HG03520 (cell line): ENCODE data around the gene TOMM7.
"Not testable (repeated sequence)": the region's sequence is repeated elsewhere in the genome, so short reads cannot be mapped to it uniquely, and the experiment has no call there.

Experiments used
- ATAC-seq: cut with Tn5 transposase; IDR thresholded peaks from one replicate; pipeline ENCODE4 v1.9.1; 2021; ENCODE audit warnings: mild to moderate bottlenecking, moderate library complexity; ENCODE audit not compliant: unreplicated experiment

The TOMM7 gene

GRCh38 chr7:22826593-22826992 is 3.9 kb upstream of the TOMM7 start:
- ATAC-seq, result no peak

GRCh38 chr7:22824760-22825159 is 2.1 kb upstream of the TOMM7 start:
- ATAC-seq, result no peak

- no peak for ATAC-seq
Measured at GRCh38 chr7:22823142-22823497, 471 bp upstream of the TOMM7 start.

- no peak for ATAC-seq
Measured at GRCh38 chr7:22821702-22822485, 755 bp downstream of the TOMM7 start.

GRCh38 chr7:22819476-22819875 is 3.2 kb downstream of the TOMM7 start:
- ATAC-seq, result no peak

GRCh38 chr7:22814261-22815208 is 8.1 kb downstream of the TOMM7 start:
- ATAC-seq, result no peak

- no peak for ATAC-seq
Measured at GRCh38 chr7:22812353-22812752, 10.3 kb downstream of the TOMM7 start.

GRCh38 chr7:22811746-22812280 is 10.8 kb downstream of the TOMM7 start:
- ATAC-seq, result no peak

- no peak for ATAC-seq
Measured at GRCh38 chr7:22810843-22811242, 11.8 kb downstream of the TOMM7 start.

GRCh38 chr7:22809902-22810642 is 12.6 kb downstream of the TOMM7 start:
- no peak for ATAC-seq

- ATAC-seq, result no peak
Measured at GRCh38 chr7:22808140-22808539, 14.5 kb downstream of the TOMM7 start.

- no peak for ATAC-seq
Measured at GRCh38 chr7:22806752-22807151, 15.9 kb downstream of the TOMM7 start.

- ATAC-seq, result no peak
Measured at GRCh38 chr7:22805227-22805626, 17.4 kb downstream of the TOMM7 start.

- ATAC-seq, result not testable (repeated sequence)
Measured at GRCh38 chr7:22802831-22803230, 19.8 kb downstream of the TOMM7 start.

- ATAC-seq, result no peak
Measured at GRCh38 chr7:22802426-22802825, 20.2 kb downstream of the TOMM7 start.

GRCh38 chr7:22801912-22802311 is 20.7 kb downstream of the TOMM7 start:
- no peak for ATAC-seq

GRCh38 chr7:22799633-22800032 is 23.0 kb downstream of the TOMM7 start:
- no peak for ATAC-seq

- ATAC-seq, result no peak
Measured at GRCh38 chr7:22793593-22794462, 28.8 kb downstream of the TOMM7 start.

- ATAC-seq, result no peak
Measured at GRCh38 chr7:22791204-22792158, 31.2 kb downstream of the TOMM7 start.
